Cardiac septum (tissue), 1 donor: ENCODE data around the gene GOLGB1. TPM values are rescaled to one million over a fixed set of nuclear protein-coding genes. Genes with fewer than 3 reads are reported as not detected.
"Not testable (repeated sequence)": the region's sequence is repeated elsewhere in the genome, so short reads cannot be mapped to it uniquely, and the experiment has no call there.

Source experiments
- DNase-seq: peaks from one replicate; pipeline ENCODE4 v3.0.0-alpha.2; 2020; ENCODE audit warnings: low spot score
- intact Hi-C: fragments of 100-400 bp; cut with DNase I; formaldehyde crosslinking; loops from one replicate; pipeline ENCODE4 v1.14.0; 2022
- long read RNA-seq: library from polyadenylated mRNA; unstranded; transcript quantifications from one replicate; pipeline ENCODE4 v2.0.0, GENCODE V29; 2021
- total RNA-seq: library from RNA; stranded (reverse); fragmentation: NEBNext Ultra II Directional; extraction: Animal tissue kit (Norgen Biotek cat#: 25700); gene quantifications from one replicate; pipeline ENCODE4 v1.2.1, GENCODE V29; 2021
- donor health status: DM: no; HTN: no; CAD: no.

The GOLGB1 gene, protein sequence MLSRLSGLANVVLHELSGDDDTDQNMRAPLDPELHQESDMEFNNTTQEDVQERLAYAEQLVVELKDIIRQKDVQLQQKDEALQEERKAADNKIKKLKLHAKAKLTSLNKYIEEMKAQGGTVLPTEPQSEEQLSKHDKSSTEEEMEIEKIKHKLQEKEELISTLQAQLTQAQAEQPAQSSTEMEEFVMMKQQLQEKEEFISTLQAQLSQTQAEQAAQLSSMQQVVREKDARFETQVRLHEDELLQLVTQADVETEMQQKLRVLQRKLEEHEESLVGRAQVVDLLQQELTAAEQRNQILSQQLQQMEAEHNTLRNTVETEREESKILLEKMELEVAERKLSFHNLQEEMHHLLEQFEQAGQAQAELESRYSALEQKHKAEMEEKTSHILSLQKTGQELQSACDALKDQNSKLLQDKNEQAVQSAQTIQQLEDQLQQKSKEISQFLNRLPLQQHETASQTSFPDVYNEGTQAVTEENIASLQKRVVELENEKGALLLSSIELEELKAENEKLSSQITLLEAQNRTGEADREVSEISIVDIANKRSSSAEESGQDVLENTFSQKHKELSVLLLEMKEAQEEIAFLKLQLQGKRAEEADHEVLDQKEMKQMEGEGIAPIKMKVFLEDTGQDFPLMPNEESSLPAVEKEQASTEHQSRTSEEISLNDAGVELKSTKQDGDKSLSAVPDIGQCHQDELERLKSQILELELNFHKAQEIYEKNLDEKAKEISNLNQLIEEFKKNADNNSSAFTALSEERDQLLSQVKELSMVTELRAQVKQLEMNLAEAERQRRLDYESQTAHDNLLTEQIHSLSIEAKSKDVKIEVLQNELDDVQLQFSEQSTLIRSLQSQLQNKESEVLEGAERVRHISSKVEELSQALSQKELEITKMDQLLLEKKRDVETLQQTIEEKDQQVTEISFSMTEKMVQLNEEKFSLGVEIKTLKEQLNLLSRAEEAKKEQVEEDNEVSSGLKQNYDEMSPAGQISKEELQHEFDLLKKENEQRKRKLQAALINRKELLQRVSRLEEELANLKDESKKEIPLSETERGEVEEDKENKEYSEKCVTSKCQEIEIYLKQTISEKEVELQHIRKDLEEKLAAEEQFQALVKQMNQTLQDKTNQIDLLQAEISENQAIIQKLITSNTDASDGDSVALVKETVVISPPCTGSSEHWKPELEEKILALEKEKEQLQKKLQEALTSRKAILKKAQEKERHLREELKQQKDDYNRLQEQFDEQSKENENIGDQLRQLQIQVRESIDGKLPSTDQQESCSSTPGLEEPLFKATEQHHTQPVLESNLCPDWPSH (N-terminal part only)
- total RNA-seq, result 49.9 TPM
- long read RNA-seq, full-length matches to known transcripts, result 2 of 81 reads
- long read RNA-seq, partial matches to known transcripts, result 51 of 81 reads
- long read RNA-seq, other reads (novel, unspliced or antisense), result 28 of 81 reads

DNA sequence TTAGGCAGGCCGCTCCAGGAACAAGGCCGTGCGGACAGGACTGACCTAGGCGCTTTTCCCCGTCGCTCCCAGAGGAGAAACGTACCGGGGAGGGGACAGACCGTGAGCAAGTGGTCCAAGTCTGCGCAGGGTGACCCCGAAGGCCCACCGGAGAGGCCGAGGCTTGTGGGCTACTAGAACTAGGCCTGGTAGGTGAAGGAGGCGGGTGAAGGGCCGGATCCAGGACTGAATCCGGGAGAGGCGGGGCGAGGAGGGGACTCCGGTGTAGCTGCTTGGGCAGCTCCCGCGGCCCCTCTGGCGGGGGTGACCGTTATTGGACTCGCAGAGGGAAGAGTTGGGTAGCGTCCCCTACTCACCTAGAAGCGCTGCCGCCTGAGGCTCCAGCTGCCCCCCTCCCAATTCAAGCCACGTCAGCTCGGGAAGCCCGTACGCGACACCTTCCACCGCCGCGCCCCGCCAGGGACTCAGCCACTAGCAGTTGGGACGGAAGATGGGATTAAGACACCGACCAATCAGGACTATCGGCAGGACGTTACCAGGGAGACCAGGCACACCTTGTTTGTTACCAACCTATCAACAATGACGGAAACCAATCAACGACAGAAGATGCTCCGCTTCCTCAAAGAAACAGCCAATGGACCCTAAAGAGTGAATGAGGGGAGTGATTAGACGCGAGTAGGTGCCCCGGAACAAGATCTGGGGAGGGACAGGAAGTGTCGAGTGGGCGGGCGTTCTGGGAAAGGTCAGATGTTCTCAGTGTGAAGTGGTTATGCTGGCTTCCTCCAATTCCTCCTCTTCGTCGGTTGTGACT lies at the start of gene GOLGB1:
TSS of gene GOLGB1 (minus strand) at position 466 of the 811 bp plus-strand sequence. CDS start 18,770 bp downstream, outside the sequence.
- intact Hi-C loops, result loop anchor here (5.0 kb wide), 1 partner anchor 202 kb away; the partner anchor contains the start of gene POLQ
- peak; percentile 98 for DNase-seq

DNA sequence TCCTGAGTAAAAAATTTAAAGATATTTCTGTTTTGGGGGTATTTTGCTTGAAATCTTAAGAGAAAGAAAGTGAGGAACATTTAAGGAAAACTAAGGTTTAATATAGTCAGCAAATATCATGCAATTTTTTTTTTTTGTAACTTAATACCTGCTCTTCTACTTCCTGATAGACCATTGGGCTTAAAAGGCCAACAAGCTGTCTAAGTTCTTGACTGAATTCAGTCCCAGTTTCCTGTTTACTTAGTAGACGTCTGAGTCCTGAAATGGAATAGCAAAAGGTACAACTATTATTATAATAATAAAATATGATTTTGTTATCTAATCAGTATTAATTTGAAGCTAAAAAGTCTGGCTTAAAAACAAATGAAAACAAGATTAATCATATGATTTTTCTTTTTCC lies 47.4 kb upstream of the GOLGB1 start:
- intact Hi-C loops, result no loop called here
- no peak for DNase-seq

DNA sequence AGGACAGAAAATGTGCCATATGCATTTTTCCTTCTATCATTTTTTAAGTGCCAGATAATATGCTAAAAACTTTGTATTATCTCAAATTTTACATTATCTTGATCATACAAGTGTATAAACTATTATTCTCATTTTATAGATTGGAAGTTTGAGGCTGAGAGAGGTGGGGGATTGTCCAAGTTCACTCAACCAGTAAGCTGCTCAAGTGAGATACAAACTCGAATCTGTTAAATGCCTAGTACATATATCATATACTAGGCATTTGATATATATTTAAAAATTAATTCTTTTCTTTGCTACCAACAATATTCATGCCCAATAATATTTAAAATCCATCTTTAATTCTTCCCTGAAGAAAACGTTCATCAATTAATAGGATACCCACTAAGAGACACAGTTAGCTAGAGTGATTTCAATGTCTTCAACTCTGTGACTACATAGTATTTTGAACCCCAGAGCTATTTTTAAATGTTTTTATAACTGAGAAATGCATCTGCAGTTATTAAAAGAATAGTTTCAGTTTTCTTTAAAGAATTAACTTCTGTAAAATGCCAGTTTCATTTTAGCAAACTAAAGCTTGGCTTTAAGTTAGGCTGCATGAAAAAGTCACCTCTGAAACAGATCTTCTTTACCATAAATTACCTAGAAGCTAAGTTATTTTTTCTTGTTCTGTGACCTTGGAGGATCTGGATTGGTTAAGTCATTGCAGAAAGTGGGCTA lies 44.9 kb upstream of the GOLGB1 start:
- intact Hi-C loops, result no loop called here
- no peak for DNase-seq

DNA sequence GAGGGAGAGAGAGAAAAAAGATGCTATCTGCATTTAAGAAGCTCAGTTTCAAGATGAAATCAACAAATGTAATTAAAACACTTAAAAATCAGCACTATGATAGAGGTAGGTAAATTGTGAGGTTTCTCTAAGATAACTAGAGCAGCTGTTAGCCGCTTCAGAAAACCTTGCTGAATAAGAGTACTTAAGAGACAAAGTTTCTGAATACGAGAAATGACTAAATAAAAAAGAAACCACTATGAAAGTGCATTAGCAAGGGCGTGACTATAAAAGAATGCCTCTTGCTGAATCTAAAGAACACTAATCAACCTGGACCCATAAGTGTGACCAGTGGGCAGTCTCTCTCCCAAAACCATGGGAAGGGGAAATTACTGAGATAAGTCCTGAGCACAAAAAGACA lies 43.5 kb upstream of the GOLGB1 start:
- no peak for DNase-seq
- intact Hi-C loops, result no loop called here

DNA sequence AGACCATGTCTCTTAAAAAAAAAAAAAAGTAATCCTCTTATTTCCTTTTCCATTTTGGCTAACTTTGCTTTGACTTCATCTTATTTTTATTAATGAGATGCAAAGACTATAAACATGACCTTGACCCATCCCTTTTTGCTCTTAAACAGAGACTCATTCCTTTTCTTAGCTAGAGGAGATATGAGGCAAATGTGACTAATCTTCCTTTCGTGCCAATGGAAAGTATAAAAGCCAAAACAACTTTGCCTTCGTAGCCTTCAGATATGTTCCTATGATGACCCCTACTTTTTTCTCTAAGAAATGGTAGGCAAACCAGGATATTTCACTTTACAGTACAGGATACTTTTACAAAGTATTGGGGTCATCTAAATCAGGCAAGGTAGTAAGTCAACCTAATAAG lies 36.9 kb upstream of the GOLGB1 start:
- no peak for DNase-seq
- intact Hi-C loops, result no loop called here

DNA sequence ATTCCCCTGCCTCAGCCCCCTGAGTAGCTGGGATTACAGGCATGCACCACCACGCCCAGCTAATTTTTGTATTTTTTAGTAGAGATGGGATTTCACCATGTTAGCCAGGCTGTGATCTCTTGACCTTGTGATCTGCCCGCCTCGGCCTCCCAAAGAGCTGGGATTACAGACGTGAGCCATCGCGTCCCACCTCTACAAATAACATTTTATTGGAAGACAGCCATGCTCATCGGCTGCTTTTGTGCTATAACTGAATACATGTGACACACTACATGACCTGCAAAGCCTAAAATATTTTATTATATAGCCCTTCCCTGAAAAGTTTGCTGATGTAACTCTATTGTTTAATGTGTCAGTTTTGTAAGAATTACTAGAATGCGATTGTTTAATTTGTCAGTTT lies 33.2 kb upstream of the GOLGB1 start:
- DNase-seq, intact Hi-C loops: not testable (repeated sequence)

DNA sequence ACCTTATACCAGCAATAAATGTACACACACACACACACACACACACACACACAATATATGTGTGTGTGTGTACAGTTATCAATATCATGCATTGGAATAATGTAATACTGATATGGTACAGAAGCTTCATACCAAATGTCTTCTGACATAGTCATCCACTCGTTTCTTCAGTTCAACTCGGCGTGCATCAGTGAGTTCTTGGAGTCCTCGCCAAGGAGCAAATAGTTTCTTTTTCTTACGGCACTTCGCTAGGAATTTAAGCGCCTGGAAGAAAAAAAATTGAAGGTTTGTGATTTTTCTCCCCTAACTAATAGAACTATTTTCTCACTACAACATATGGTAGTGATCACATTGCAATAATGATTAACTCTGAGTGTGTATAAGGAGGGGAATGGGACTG lies 32.1 kb upstream of the GOLGB1 start:
- intact Hi-C loops, result no loop called here
- DNase-seq, result no peak

DNA sequence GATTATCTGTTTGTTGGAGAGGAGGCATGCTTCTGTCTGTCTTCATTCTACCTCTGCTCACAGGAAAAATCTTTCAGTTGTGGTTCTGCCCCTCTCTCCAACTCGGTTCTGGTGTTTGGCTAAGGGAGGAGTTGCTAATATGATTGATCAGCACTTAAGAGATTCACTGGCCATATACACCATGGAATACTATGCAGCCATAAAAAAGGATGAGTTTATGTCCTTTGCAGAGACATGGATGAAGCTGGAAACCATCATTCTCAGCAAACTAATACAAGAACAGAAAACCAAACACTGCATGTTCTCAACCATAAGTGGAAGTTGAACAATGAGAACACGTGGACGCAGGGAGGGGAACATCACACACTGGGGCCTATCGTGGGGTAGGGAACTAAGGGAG lies 25.6 kb upstream of the GOLGB1 start:
- intact Hi-C loops, DNase-seq: not testable (repeated sequence)

DNA sequence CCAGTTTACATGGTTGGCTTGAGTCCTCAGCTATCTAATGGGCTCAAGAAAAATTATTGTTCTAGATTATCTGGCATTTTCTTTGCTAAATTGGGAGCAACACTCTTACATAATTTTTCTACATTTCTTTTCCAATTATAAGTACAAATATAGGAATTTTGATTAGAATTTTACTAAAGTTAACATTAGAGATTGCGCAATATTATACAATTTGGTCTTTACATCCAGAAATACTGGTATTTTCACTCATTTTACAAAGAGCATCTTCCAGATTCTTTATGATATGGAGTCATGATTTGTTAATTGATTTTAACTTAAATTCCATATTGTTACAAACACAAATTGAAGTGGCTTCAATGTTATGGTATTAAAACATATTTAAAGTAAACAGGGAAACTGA lies 19.7 kb upstream of the GOLGB1 start:
- intact Hi-C loops, result no loop called here
- DNase-seq, result no peak

DNA sequence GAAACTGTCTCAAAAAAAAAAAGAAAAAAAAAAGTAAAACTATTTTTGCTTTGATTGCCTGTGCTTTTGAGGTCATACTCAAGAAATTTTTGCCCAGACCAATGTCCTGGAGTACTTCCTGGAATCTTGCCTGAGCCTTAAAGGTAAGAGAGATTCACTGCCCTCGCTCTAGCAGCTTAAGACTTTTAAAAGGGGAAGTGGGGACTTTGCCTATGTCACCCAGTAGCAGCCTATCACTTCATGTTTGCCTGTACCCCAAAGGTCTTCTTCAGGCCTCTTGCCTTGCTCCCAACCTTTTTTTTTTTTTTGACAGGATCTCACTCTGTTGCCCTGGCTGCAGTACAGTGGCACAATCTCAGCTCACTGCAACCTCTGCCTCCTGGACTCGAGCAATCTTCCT lies 18.9 kb upstream of the GOLGB1 start:
- intact Hi-C loops, result no loop called here
- no peak for DNase-seq

DNA sequence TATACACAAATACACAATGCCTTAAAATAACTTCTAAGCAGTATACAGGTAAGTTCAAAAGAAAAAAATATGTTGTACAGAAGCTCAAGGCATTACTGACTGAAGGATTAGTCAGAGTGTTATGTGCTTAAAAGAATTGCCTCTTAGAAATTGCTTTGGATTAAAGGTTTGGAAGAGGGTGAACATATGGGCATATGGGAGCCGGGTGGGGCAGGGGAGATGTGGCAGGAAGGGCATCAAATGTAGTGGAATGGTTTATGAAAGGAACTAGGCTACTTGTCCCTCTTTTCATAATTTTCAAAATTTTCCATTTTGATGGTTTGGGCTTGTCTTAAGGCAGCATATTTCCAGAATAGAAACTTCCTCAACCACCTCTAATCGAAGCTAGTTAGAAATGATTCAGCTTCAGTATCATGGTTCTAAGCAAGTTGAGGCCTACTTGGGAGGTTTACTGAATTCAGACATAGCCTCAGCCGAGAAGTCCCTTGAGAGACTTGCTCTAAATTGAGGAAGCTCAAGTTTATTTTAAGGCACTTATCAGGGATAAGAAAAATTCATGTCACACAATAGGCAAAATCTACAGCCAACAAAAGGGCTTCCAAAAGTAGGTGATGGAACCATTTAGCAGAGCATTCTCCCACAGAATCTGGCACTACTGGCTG lies 10.1 kb upstream of the GOLGB1 start:
- DNase-seq, result no peak
- intact Hi-C loops, result no loop called here

DNA sequence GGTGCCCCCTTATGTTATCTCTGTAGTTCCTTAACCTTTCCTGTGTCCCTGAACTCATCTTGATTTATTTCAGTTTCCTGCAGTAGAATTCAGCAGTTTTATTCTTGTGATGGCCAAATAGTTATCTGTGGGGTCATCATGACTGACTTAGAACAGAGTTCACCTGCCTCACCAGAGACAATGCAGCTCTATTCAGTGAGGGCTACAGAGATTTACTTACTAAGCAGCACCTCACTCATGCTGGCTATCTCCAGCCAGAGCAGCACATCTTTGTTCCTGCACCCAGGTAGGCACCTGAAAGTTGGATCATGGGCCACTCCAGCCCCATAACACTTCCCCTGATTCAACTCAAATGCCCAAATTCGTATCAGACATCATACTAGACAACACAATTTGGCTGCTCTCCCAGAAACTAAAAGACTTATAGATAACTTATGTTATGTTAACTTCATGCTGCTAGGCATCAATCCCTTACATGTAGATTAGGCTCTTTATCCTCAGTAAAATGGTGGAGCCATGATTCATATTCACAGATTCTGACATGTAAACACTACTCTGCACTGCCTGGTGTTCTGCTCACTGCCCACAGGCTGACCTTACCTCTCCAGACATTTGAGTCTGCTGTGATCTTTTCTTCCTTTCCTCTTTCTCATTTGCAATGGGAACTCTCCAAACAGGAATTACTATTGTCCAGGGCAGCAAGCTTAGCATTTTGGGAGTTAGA lies 9.3 kb upstream of the GOLGB1 start:
- DNase-seq, result no peak
- intact Hi-C loops, result no loop called here

DNA sequence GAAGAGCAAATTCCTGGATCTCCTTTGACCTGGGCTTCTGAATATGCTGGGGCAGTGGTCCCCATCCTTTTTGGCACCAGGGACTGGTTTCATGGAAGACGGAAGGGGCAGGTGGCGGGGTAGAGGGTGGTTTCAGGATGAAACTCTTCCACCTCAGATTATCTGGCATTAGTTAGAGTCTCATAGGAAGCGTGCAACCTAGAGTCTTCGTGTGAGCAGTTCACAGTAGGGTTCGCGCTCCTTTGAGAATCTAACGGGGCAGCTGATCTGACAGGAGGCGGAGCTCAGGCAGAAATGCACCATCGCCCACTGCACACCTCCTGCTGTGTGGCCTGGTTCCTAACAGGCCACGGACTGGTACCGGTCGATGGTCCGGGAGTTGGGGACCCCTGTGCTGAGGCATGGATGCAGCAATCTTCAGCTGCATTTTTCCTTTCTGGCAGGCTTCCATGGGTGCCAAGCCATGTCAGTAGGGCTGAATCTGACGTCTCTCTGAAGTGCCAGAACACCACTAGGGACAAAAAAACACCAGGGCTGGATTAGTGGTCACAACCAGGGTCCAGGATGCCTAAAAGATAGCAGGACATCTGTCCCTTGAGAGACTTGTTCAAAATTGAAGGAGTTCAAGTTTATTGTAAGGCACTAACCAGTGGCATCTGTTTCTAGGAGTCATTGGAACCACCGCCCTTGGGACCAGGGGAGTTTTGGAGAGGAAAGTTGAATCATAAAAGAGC lies 8.4 kb upstream of the GOLGB1 start:
- intact Hi-C loops, result no loop called here

DNA sequence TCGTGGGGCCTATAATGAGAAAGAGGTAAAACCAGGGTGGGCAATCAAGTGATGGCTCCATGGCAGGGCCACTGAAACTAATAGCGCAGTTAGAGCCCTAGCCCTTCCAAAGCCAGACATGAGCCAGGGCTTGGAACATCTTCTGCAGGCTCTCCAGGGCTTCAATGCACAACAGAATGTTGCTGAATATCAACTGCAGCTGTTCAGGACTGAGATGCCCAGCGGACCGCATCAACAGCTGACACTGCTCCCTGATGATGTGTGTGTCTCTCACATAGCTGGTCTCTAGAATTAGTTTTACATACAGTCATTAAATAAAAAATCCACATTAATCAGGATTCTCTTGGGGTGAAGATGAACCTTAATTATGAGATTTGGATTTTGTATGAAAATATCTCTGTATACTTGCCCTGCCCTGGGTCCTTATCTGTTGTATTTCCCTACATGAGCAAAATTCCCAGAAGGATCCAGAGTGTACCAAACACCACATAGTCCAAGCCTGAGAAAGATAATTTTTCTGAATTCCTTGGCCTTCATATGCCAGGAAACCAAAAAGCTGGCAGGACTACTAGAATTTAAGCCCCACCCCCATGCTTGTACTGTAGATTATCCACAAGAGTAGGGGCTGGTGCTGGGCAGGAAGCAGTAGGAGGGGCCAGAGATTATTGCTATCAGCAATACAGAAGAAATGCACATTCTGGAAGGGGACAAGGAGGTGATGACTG lies 7.7 kb upstream of the GOLGB1 start:
- intact Hi-C loops, result no loop called here
- DNase-seq, result no peak

More for the DNA sequence above, 8.4 kb upstream of the GOLGB1 start:
- no peak for DNase-seq

DNA sequence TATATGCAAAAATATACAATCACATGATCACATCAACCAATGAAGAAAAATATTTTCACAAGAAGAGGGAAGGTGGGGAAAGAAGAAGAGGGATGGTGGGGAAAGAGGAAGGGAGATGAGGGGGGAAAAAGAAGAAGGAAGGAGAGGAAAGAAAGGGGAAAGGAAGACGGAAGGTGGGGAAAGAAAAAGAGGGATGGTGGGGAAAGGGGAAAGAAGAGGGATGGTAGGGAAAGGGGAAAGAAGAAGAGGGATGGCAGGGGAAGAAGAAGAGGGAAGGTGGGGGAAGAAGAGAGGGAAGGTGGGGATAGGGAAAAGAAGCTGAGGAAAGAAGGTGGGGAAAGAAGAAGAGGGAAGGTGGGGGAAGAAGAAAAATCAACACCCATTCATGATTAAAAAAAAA lies 3.2 kb upstream of the GOLGB1 start:
- DNase-seq, result no peak
- intact Hi-C loops, result no loop called here

DNA sequence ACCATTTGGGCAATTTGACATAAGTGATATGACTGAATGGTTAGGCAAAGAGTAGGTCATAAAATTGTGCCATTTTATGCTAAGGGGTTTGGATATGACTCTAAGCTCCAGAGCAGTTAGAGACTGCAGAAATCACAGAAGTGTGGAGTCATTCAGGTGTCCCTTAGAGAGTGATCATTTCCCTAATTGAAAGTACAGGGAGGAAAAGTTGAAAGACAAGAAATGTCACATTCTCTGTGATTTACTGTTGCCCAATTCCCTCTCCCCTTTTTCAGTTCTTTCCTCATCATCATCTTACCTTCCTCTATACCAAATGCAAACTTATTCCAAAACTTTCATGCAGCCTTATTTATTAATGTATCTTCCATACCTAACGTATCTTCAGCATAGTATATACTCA lies 2.7 kb upstream of the GOLGB1 start:
- no peak for DNase-seq
- intact Hi-C loops, result no loop called here
